ENCODE data around the gene MCOLN3.

DNA sequence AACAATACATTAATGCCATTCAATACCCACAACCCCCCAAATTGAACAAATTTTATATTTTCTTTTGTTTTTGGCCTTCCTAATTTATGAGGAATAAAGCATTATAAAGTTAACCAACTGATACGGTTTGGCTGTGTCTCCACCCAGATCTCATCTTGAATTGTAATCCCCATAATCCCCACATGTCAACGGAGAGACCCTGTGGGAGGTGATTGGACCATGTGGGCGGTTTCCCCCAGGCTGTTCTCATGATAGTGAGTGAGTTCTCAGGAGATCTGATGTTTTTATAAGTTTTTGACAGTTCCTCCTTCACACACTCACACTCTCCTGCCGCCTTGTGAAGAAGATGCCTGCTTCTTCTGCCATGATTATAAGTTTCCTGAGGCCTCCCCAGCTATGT, 6.4 kb upstream of the MCOLN3 start:
- TF ChIP-seq POLR2A (IDR thresholded peaks at IDR 0.05): no peak
- TF ChIP-seq CTCF (IDR thresholded peaks at IDR 0.05): no peak
